ENCODE data around the gene MCTP1.
A peak's percentile ranks its signal among the peaks of the same experiment; 100 is the strongest.
"Not testable (repeated sequence)": the region's sequence is repeated elsewhere in the genome, so short reads cannot be mapped to it uniquely, and the experiment has no call there.

The MCTP1 gene

DNA sequence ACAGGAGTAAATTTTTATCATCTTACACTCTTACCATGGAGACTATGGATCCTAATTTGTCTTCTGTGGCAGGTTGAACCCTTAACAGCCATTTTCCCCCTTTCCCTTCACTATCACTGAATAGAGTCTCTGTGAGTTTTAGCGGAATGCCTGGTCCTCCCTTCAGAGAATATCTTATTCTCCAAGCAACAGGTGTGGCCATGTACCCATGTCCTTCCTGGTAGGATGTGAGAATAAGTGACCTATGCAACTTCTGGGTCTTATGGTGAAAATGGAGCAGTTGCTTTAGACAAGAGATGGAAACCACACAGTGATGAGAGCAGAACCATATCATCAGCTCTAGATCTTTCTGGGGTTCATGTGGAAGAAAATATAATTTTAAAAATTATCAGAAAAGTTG is 312.6 kb downstream of the MCTP1 start:
- DNase-seq (ENCODE audit: extremely low read depth, low read depth), result no peak
- TF ChIP-seq, protein P1, sequence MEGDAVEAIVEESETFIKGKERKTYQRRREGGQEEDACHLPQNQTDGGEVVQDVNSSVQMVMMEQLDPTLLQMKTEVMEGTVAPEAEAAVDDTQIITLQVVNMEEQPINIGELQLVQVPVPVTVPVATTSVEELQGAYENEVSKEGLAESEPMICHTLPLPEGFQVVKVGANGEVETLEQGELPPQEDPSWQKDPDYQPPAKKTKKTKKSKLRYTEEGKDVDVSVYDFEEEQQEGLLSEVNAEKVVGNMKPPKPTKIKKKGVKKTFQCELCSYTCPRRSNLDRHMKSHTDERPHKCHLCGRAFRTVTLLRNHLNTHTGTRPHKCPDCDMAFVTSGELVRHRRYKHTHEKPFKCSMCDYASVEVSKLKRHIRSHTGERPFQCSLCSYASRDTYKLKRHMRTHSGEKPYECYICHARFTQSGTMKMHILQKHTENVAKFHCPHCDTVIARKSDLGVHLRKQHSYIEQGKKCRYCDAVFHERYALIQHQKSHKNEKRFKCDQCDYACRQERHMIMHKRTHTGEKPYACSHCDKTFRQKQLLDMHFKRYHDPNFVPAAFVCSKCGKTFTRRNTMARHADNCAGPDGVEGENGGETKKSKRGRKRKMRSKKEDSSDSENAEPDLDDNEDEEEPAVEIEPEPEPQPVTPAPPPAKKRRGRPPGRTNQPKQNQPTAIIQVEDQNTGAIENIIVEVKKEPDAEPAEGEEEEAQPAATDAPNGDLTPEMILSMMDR (IDR thresholded peaks at IDR 0.05; ENCODE audit: low read depth, low read length), result no peak

DNA sequence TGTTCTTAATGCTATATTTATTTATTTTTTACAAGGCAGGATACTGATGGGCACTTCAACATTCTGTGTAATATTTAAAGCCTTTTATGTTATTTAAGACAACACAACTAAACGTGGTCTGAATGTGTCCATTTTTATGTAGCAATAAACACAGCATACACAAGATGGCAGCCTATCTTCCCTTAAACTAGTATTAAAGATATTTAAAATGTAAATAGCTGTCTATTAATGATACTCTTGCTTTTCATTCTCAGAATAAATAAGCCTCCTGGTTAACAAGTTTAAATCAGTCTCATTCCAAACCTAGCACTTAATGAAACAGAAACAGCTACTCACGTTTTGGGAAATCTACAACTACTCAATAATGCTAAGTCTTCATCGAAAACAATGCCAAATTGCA is 315.7 kb downstream of the MCTP1 start:
- no peak for DNase-seq (ENCODE audit: extremely low read depth, low read depth)
- TF ChIP-seq, protein P1 (IDR thresholded peaks at IDR 0.05; ENCODE audit: low read depth, low read length), result no peak; the same call in 1 of the 2 replicates

DNA sequence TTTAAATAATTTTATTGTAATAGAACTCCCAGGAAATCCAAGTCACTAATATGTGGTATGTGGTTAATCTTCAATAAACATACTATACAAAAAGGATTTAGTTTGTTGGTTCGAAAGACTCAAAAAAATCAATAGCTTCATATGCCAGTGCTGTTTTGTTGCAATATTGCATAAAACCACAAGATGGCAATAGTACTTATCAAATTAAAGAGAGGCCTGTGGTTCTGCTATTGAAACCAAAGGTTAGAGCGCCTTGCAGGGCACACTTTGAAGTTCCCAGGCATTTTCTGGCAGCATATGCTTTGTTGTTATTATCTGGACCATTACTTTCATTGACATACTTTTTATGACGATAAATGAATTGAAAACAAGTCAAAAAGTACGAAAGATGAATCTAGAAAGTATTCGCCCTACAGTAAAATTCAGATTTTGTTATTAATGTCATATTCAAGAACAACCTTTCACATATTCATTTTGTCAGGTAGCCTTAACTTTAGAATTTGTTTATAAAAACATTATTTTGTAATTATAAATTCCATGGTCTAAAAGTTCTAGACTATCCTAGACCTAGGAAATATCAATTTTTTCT is 316.3 kb downstream of the MCTP1 start:
- peak; percentile 16 for DNase-seq (ENCODE audit: extremely low read depth, low read depth)
- TF ChIP-seq, protein P1 (IDR thresholded peaks at IDR 0.05; ENCODE audit: low read depth, low read length), result peak; percentile 63

DNA sequence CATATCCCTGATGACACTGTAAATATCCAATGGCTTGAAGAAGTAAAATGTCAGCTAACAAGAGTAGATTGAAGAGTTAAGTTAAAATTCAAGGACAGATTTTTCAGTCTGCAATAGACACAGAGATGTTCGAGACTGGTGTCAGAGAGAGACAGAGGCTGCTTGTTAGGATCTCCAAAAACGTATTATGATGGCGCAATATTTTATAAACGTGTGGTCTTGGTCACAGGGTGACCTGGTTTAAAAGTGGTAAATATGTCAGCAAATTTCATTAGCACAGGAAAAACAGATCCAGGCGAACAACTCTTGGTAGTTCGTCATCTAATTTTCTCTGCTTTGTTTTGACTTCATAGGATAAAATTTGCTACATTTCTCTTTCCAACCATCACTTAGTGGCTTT is 317.4 kb downstream of the MCTP1 start:
- DNase-seq (ENCODE audit: extremely low read depth, low read depth), result no peak
- TF ChIP-seq, protein P1 (IDR thresholded peaks at IDR 0.05; ENCODE audit: low read depth, low read length), result no peak

DNA sequence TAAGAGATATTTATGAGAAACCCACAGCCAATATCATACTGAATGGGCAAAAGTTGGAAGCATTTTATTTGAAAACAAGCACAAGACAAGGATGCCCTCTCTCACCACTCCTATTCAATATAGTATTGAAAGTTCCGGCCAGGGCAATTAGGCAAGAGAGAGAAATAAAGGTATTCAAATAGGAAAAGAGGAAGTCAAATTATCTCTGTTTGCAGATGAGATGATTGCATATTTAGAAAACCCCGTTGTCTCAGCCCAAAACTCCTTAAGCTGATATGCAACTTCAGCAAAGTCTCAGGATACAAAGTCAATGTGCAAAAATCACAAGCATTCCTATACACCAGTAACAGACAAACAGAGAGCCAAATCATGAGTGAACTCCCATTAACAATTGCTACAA is 325.6 kb downstream of the MCTP1 start:
- DNase-seq (ENCODE audit: extremely low read depth, low read depth), result not testable (repeated sequence)

DNA sequence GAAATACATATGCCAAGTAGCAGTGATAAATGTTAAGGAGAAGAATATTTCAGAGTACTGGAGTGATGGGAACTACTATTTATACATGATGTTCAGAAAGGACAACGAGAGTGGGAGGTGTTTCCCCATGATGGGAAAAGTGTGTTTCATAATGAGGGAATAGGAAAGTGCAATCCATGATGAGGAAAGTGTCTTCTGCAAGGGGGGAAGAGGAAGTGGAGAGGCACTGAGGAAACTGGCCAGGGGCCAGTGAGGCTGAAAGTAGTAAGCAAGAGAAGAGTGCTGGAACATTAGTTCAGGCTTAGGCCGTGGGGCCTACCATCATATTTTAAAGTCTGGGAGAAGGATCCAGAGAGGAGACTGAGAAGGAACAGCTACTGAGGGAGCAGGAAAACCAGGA is 339.2 kb downstream of the MCTP1 start:
- TF ChIP-seq, protein P1 (IDR thresholded peaks at IDR 0.05; ENCODE audit: low read depth, low read length), result no peak
- no peak for DNase-seq (ENCODE audit: extremely low read depth, low read depth)

DNA sequence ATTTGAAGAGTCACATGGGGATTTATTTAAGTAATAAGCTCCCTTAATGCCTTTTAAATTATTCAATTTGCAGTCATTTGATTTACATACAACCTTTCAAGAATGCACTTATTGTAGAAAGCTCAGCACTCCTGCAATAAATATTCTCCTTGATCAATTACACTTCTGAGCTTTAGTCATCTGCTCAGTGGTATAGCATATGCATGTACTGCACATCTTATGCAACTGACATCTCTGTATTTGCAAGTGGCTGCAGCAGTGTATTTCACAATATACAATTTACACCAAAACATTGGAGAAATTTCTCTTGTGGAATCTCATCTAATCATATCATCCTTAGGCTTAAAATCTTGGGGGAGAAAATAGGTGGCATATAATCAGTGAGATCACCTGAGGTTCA is 340.7 kb downstream of the MCTP1 start:
- no peak for DNase-seq (ENCODE audit: extremely low read depth, low read depth)

More for the DNA sequence above, 340.7 kb downstream of the MCTP1 start:
- TF ChIP-seq, protein P1 (IDR thresholded peaks at IDR 0.05; ENCODE audit: low read depth, low read length), result no peak
